K562 (cell line): ENCODE data around the gene C17orf75. TPM values are rescaled to one million over a fixed set of nuclear protein-coding genes. Genes with fewer than 3 reads are reported as not detected.

Experiments used
- ATAC-seq: fragments of 200-7000 bp; cut with Tn5 transposase; 3 replicates; pipeline ENCODE4 v1.9.1; 2020; ENCODE audit warnings: moderate library complexity
- BruUV-seq: library from RNA; stranded (reverse); fragments of 400-500 nt; replicated peaks from 2 replicates; lab custom pipeline; 2021; lab: Mats Ljungman, UMichigan
- CTCF ChIA-PET: fragments of 300-600 bp; formaldehyde crosslinking; extraction: SDS; loops from one replicate; lab custom pipeline; 2021; ENCODE audit warnings: low intra/inter-chr PET ratio; lab: Yijun Ruan, JAX
- POLR2A ChIA-PET: fragments of 300-600, 350-650 bp; sonication (Branson Sonifier 250); formaldehyde crosslinking; extraction: SDS; loops from one replicate; lab custom pipeline; 2021; ENCODE audit warnings: antibody characterized with exemption, inconsistent platforms; lab: Yijun Ruan, JAX
- DNase-seq, 4 experiments: peaks; one replicate each; pipeline versions ENCODE4 v3.0.0 to v3.0.0-alpha.2; 2011 to 2018; ENCODE audit warnings: low spot score in 3 of 4, mixed read lengths in 3 of 4; ENCODE audit errors: extremely low read depth in 1 of 4
- FAIRE-seq: peaks from 2 replicates; lab custom pipeline; 2011; peaks lifted over from hg19 to GRCh38; lab: Jason Lieb, UNC
- H2AFZ ChIP-seq: 2 replicates; pipeline ENCODE4 v1.6.0; 2011; ENCODE audit warnings: low read depth, low read length, control low read depth, inconsistent platforms
- H3K27ac ChIP-seq: fragments of 200-600 bp; 3 replicates; pipeline ENCODE4 v1.8.0; 2011; ENCODE audit warnings: low read depth, mild to moderate bottlenecking, control low read depth, inconsistent platforms, low read length, moderate library complexity, mixed read lengths; ENCODE audit errors: extremely low read depth
- H3K27me3 ChIP-seq, 2 experiments: fragments of 300-600 bp in 1 of 2; 2 replicates in 1 of 2; 3 replicates in 1 of 2; pipeline versions ENCODE4 v1.6.0 to v1.8.0; 2011; ENCODE audit warnings: inconsistent platforms in 2 of 2, low read length in 2 of 2, mild to moderate bottlenecking in 1 of 2, mixed read lengths in 1 of 2, moderate library complexity in 1 of 2; ENCODE audit not compliant: control insufficient read depth in 2 of 2, insufficient read depth in 2 of 2
- H3K36me3 ChIP-seq: fragments of 300-600 bp; 3 replicates; pipeline ENCODE4 v1.8.0; 2011; ENCODE audit warnings: mild to moderate bottlenecking, low read length, inconsistent platforms; ENCODE audit not compliant: control insufficient read depth, insufficient read depth
- H3K4me1 ChIP-seq, 2 experiments: fragments of 200-600 bp in 1 of 2; replicated peaks in 1 of 2; 2 replicates in 1 of 2; 3 replicates in 1 of 2; pipeline versions ENCODE4 v1.5.1 to v1.8.0; 2011; ENCODE audit warnings: inconsistent platforms in 2 of 2, low read length in 2 of 2, mild to moderate bottlenecking in 1 of 2, mixed read lengths in 1 of 2, moderate library complexity in 1 of 2; ENCODE audit not compliant: control insufficient read depth in 2 of 2, insufficient read depth in 2 of 2
- H3K4me2 ChIP-seq: 2 replicates; pipeline ENCODE4 v1.6.1; 2011; ENCODE audit warnings: low read length, control low read depth, inconsistent platforms, mixed read lengths; ENCODE audit not compliant: insufficient read depth
- H3K4me3 ChIP-seq: fragments of 200-600 bp; sonication (generic), shearing (Covaris generic); 2 replicates; pipeline ENCODE4 v1.5.1; 2016; ENCODE audit warnings: control low read depth, inconsistent platforms
- H3K79me2 ChIP-seq: fragments of 200-600 bp; 3 replicates; pipeline ENCODE4 v1.8.0; 2011; ENCODE audit warnings: low read length, inconsistent platforms; ENCODE audit not compliant: control insufficient read depth, insufficient read depth
- H3K9ac ChIP-seq, 2 experiments: 2 replicates each; pipeline versions ENCODE4 v1.6.0 to v1.6.1; 2011; ENCODE audit warnings: low read depth in 2 of 2, low read length in 2 of 2, control low read depth in 1 of 2, inconsistent platforms in 1 of 2, mild to moderate bottlenecking in 1 of 2, mixed read lengths in 1 of 2; ENCODE audit not compliant: insufficient read depth in 1 of 2
- H3K9me1 ChIP-seq: one replicate; pipeline ENCODE4 v1.6.0; 2011; ENCODE audit warnings: inconsistent platforms, mild to moderate bottlenecking, low read length, moderate library complexity; ENCODE audit not compliant: control insufficient read depth, insufficient read depth
- H3K9me3 ChIP-seq: replicated peaks from 2 replicates; pipeline ENCODE4 v1.5.1; 2011; ENCODE audit warnings: low read depth, low read length, inconsistent platforms; ENCODE audit not compliant: control insufficient read depth, insufficient read depth
- H4K20me1 ChIP-seq: replicated peaks from 2 replicates; pipeline ENCODE4 v1.6.1; 2011; ENCODE audit warnings: low read length, inconsistent platforms, mixed read lengths; ENCODE audit not compliant: control insufficient read depth, insufficient read depth
- RBFOX2 ChIP-seq: fragments of 200-400 bp; formaldehyde crosslinking; IDR thresholded peaks from 2 replicates; pipeline ENCODE4 v1.6.1; 2017; ENCODE audit warnings: low read depth, mild to moderate bottlenecking, low read length, moderate library complexity
- ZNF518B ChIP-seq: fragments of 250-450 bp; sonication (Bioruptor Pico); IDR thresholded peaks from 2 replicates; pipeline ENCODE4 v1.5.0; 2021; ENCODE audit warnings: mild to moderate bottlenecking, moderate library complexity
- ZNF707 ChIP-seq: fragments of 250-450 bp; sonication (Bioruptor Pico); conservative IDR thresholded peaks from 2 replicates; pipeline ENCODE4 v1.8.0; 2022; ENCODE audit warnings: inconsistent platforms, mild to moderate bottlenecking, moderate library complexity
- WGBS: fragments of 100-300 bp; shearing (Covaris generic); methylation state at CpG from one replicate; pipeline ENCODE4 v1.1.6; 2016; ENCODE audit warnings: low coverage, mixed read lengths; ENCODE audit not compliant: insufficient coverage; ENCODE audit errors: missing lambda C conversion rate; 5-methylcytosine and 5-hydroxymethylcytosine counted together
- in situ Hi-C: fragments of 300-500 bp; cut with MboI; formaldehyde crosslinking; loops from 4 replicates; pipeline ENCODE4 v1.15.0; 2018; ENCODE audit warnings: inconsistent platforms, mixed read lengths
- intact Hi-C: fragments of 100-400 bp; cut with micrococcal nuclease; formaldehyde crosslinking; loops from 2 replicates; pipeline ENCODE4 v1.14.2; 2022
- polyA plus RNA-seq, 8 experiments: library from polyadenylated mRNA; depleted of rRNA in 4 of 8; stranded (reverse) in 5 of 8; unstranded in 3 of 8; fragments of >200 nt; fragmentation: Nextera tagmentation in 2 of 8; fragmentation: Illumina TruSeq in 1 of 8; extraction: Ambion mirVana in 2 of 8; extraction: Trizol in 1 of 8; gene quantifications; 2 replicates each; pipeline versions ENCODE4 v1.2.1 to v1.2.3, GENCODE V29; 2011 to 2014; ENCODE audit warnings: inconsistent platforms in 1 of 8, missing spikeins in 1 of 8
- total RNA-seq, 7 experiments: library from RNA; depleted of rRNA in 6 of 7; stranded (reverse); fragments of >200 nt in 6 of 7; fragmentation: Illumina TruSeq in 2 of 7; extraction: Trizol in 2 of 7; gene quantifications; 2 replicates each; pipeline versions ENCODE4 v1.2.1 to v1.2.3, GENCODE V29; 2011 to 2021; ENCODE audit warnings: low replicate concordance in 1 of 7

The C17orf75 gene
- total and polyA plus RNA-seq, 9 of the 15 experiments (the other 6 are each of a cell fraction or from before 2014, with no cell fraction given) = 15.5 to 55.7 (median 18.5) TPM

DNA sequence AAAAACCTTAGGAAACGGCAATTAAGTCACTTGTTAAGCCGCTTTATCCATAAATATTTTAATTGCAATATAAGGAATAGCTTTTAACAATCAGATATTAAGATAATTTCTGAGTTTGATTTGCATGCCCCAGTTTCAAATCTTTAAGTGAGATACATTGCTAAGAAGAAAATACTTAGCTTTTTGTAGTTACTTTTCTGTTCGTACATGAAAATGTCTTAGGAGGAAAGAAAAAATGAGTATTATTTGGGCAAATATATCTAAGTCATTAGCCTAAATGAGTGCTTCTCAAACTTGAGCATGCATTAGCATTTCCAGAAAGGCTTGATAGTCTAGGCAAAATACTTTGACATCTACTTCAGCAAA, 14.4 kb upstream of the C17orf75 start:
- in situ Hi-C loops (no loop called here), intact Hi-C loops (no loop called here)
- FAIRE-seq = no peak
- no peak for DNase-seq
- H3K4me3 ChIP-seq = no peak overlapping the region
- H3K9ac ChIP-seq = no peak overlapping the region
- H2AFZ ChIP-seq = no peak overlapping the region
- no peaks in the 10 kb centered on the region for H3K27me3 ChIP-seq
- WGBS = 96% methylated on average over 3 of the region's 3 CpGs
- H3K79me2 ChIP-seq = peaks cover 97% of the 10 kb centered on the region
- ATAC-seq = no peak
- peaks cover 6% of the 10 kb centered on the region for H3K9me1 ChIP-seq
- H3K36me3 ChIP-seq = peaks cover 95% of the 10 kb centered on the region
- no peak overlapping the region for H3K27ac ChIP-seq
- no peaks in the 10 kb centered on the region for H3K9me3 ChIP-seq
- BruUV-seq = no TSS peak
- POLR2A ChIA-PET = interaction anchor here (1.6 to 3.0 kb wide), 3 partner anchors 10 to 15 kb away, joined by 3 to 17 read pairs (median 14); no protein-coding TSS in a partner anchor
- CTCF ChIA-PET = no interaction called here
- peaks cover 16 to 18% of the 10 kb centered on the region in 2 experiments; a peak in 4 of 5 replicates for H3K4me1 ChIP-seq
- H4K20me1 ChIP-seq = peaks cover 55% of the 10 kb centered on the region
- no peak overlapping the region for H3K4me2 ChIP-seq
- TF ChIP-seq RBFOX2 (0 out of 2 replicates have a peak, but pooled peaks have one; percentile 22), ZNF707 (CRISPR knock-in tag) (no peak), ZNF518B (CRISPR knock-in tag) (no peak)
